Ishikawa (cell line): ENCODE results near the gene LRRC47.

Experiments
- CEBPB ChIP-seq: IDR thresholded peaks from 2 replicates; pipeline ENCODE4 v1.6.1; 2012
- CREB1 ChIP-seq: IDR thresholded peaks from 2 replicates; pipeline ENCODE4 v1.6.1; 2012; ENCODE audit warnings: low read depth
- EGR1 ChIP-seq: IDR thresholded peaks from 2 replicates; pipeline ENCODE4 v1.6.1; 2012
- EP300 ChIP-seq: IDR thresholded peaks from 2 replicates; pipeline ENCODE4 v1.6.1; 2012; ENCODE audit warnings: borderline replicate concordance
- FOXM1 ChIP-seq: IDR thresholded peaks from 2 replicates; pipeline ENCODE4 v1.6.1; 2012; ENCODE audit warnings: low read depth, borderline replicate concordance
- MAX ChIP-seq: IDR thresholded peaks from 2 replicates; pipeline ENCODE4 v1.6.1; 2012
- NFIC ChIP-seq: IDR thresholded peaks from 2 replicates; pipeline ENCODE4 v1.6.1; 2012
- RAD21 ChIP-seq: IDR thresholded peaks from 2 replicates; pipeline ENCODE4 v1.6.1; 2012; ENCODE audit warnings: low read depth
- REST ChIP-seq: IDR thresholded peaks from 2 replicates; pipeline ENCODE4 v1.6.1; 2012; ENCODE audit warnings: low read depth, mild to moderate bottlenecking
- TAF1 ChIP-seq: IDR thresholded peaks from 2 replicates; pipeline ENCODE4 v1.6.1; 2012; ENCODE audit warnings: low read depth, mild to moderate bottlenecking
- TCF12 ChIP-seq: IDR thresholded peaks from 2 replicates; pipeline ENCODE4 v1.6.1; 2012; ENCODE audit warnings: low read depth
- TEAD4 ChIP-seq: IDR thresholded peaks from 2 replicates; pipeline ENCODE4 v1.6.1; 2012
- YY1 ChIP-seq: IDR thresholded peaks from 2 replicates; pipeline ENCODE4 v1.6.1; 2012; ENCODE audit warnings: low read depth
- ZBTB7A ChIP-seq: IDR thresholded peaks from 2 replicates; pipeline ENCODE4 v1.6.1; 2012; ENCODE audit warnings: low read depth
- TF ChIP-seq, protein P1 (sequence below): IDR thresholded peaks from 2 replicates; pipeline ENCODE4 v1.6.1; 2012

The LRRC47 gene

GRCh38 chr1:3759796-3760195 is 36.5 kb downstream of the LRRC47 start:
- TF ChIP-seq NFIC (no peak), REST (no peak), EGR1 (no peak), EP300 (no peak), CEBPB (no peak), TEAD4 (no peak), TCF12 (no peak), ZBTB7A (no peak), YY1 (no peak), TAF1 (no peak), RAD21 (no peak), FOXM1 (no peak), MAX (no peak), CREB1 (no peak)
- TF ChIP-seq, protein P1, sequence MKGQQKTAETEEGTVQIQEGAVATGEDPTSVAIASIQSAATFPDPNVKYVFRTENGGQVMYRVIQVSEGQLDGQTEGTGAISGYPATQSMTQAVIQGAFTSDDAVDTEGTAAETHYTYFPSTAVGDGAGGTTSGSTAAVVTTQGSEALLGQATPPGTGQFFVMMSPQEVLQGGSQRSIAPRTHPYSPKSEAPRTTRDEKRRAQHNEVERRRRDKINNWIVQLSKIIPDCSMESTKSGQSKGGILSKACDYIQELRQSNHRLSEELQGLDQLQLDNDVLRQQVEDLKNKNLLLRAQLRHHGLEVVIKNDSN: no peak

GRCh38 chr1:3759164-3759563 is 37.1 kb downstream of the LRRC47 start:
- TF ChIP-seq TEAD4 (no peak), RAD21 (no peak), REST (no peak)

DNA sequence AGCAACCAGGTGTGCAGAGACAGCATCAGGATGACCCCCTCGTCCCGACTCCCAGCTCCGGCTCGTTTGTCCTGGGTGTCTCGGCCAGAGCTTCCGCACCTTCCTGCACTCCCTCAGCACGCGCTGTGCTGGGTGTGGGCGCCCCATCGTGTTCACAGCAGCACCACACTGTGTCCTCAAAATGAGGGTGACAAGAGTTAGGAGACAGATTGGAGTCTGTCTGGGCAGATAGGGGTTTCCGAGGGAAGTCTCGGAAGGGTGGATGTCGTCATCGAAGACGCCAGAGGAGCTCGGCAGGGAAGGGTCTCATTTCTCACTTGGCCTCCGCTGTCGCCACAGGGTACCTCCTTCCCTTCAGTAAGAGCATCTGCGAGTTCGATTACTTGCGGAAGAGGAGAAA is 39.9 kb downstream of the LRRC47 start:
- TF ChIP-seq YY1 (no peak), MAX (no peak), ZBTB7A (no peak), CREB1 (no peak), EP300 (no peak), TAF1 (no peak), TEAD4 (no peak), FOXM1 (no peak), REST (no peak), EGR1 (no peak), NFIC (no peak), CEBPB (no peak), TCF12 (no peak), RAD21 (no peak)
- TF ChIP-seq, protein P1: no peak

- TF ChIP-seq FOXM1 (no peak), EGR1 (no peak), ZBTB7A (no peak), REST (no peak), NFIC (no peak), TEAD4 (no peak)
These were observed 42.4 kb downstream of the LRRC47 start for GRCh38 chr1:3753656-3754454.
